ENCODE data around the gene NOP14.

NOP14 gene

DNA sequence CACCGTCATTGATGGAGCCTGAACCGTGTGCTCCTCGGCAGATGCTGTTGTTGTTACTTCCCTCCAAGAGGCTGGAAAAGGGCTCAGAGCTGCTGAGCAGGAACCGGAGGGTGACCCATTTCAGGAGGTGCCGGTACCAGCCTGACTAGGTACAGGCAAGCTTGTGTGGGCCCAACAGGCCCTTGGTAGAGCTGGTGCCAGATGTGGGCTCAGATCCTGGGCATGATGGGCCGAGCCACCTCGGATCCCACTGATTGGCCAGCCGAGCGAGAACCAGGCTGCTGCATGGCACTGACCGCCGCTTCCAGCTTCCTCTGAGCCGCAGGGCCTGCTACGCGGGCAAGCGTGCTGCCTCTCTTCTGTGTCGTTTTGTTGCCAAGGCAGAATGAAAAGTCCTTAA lies 33.7 kb downstream of the NOP14 start:
- H3K4me2 ChIP-seq (ENCODE audit: low read depth, low read length, poor library complexity, severe bottlenecking), result no peak overlapping the region
- H3K27me3 ChIP-seq (ENCODE audit: insufficient read depth, low read length, poor library complexity, severe bottlenecking), result no peaks in the 10 kb centered on the region
- H3K9me3 ChIP-seq (ENCODE audit: insufficient read depth, low read depth, low read length), result no peaks in the 10 kb centered on the region
- no peak for TF ChIP-seq EZH2phosphoT487 (IDR thresholded peaks at IDR 0.05; ENCODE audit: borderline replicate concordance)
- TF ChIP-seq, protein P1, sequence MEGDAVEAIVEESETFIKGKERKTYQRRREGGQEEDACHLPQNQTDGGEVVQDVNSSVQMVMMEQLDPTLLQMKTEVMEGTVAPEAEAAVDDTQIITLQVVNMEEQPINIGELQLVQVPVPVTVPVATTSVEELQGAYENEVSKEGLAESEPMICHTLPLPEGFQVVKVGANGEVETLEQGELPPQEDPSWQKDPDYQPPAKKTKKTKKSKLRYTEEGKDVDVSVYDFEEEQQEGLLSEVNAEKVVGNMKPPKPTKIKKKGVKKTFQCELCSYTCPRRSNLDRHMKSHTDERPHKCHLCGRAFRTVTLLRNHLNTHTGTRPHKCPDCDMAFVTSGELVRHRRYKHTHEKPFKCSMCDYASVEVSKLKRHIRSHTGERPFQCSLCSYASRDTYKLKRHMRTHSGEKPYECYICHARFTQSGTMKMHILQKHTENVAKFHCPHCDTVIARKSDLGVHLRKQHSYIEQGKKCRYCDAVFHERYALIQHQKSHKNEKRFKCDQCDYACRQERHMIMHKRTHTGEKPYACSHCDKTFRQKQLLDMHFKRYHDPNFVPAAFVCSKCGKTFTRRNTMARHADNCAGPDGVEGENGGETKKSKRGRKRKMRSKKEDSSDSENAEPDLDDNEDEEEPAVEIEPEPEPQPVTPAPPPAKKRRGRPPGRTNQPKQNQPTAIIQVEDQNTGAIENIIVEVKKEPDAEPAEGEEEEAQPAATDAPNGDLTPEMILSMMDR (conservative IDR thresholded peaks at IDR 0.05; ENCODE audit: low read length), result no peak
- no peaks in the 10 kb centered on the region for H3F3A ChIP-seq (ENCODE audit: low read depth)
- H4K20me1 ChIP-seq (ENCODE audit: insufficient read depth, low read length, poor library complexity, severe bottlenecking), result no peaks in the 10 kb centered on the region
- no peak overlapping the region for H3K9ac ChIP-seq (ENCODE audit: low read depth, low read length, poor library complexity, severe bottlenecking)
- no peak overlapping the region for H3K4me3 ChIP-seq (ENCODE audit: low read length, poor library complexity, severe bottlenecking)
- H3K79me2 ChIP-seq (ENCODE audit: insufficient read depth, low read length), result peaks cover 15% of the 10 kb centered on the region; the same call in 1 of the 2 replicates
- no peaks in the 10 kb centered on the region for H3K9me2 ChIP-seq (replicated peaks; ENCODE audit: low read depth, low read length)
- H2AFZ ChIP-seq (ENCODE audit: low read length), result no peak overlapping the region
- peaks cover 55% of the 10 kb centered on the region; the same call in 1 of the 2 replicates for H3K36me3 ChIP-seq (ENCODE audit: insufficient read depth, low read length)
- H3K4me1 ChIP-seq (ENCODE audit: insufficient read depth, low read length, poor library complexity, severe bottlenecking), result peaks cover 4% of the 10 kb centered on the region

DNA sequence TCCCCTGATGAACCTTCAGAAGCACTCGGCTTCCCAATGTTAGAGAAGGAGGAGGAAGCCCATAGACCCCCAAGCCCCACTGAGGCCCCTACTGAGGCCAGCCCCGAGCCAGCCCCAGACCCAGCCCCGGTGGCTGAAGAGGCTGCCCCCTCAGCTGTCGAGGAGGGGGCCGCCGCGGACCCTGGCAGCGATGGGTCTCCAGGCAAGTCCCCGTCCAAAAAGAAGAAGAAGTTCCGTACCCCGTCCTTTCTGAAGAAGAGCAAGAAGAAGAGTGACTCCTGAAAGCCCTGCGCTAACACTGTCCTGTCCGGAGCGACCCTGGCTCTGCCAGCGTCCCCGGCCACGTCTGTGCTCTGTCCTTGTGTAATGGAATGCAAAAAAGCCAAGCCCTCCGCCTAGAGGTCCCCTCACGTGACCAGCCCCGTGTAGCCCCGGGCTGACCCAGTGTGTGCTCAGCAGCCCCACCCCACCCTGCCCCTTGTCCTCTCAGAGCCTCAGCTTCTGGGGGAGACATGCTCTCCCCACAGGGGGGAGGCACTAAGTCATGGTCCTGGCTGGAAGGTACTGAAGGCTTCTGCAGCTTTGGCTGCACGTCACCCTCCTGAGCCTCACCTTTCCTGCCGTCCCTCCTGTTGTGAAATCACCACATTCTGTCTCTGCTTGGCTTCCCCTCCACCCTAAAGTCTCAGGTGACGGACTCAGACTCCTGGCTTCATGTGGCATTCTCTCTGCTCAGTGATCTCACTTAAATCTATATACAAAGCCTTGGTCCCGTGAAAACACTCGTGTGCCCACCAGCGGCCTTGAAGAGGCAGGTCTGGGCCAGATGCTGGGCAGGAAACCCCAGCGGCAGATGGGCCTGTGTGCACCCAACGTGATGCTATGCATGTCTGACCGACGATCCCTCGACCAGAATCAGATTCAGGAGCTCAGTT lies 34.7 kb downstream of the NOP14 start:
- Histone ChIP-seq H3K27me3 (ENCODE audit: insufficient read depth, low read length, poor library complexity, severe bottlenecking) (no peaks in the 10 kb centered on the region), H3K79me2 (ENCODE audit: insufficient read depth, low read length) (peaks cover 8% of the 10 kb centered on the region; the same call in 1 of the 2 replicates), H3K4me1 (ENCODE audit: insufficient read depth, low read length, poor library complexity, severe bottlenecking) (peaks cover 4% of the 10 kb centered on the region), H3K36me3 (ENCODE audit: insufficient read depth, low read length) (peaks cover 65% of the 10 kb centered on the region; the same call in 1 of the 2 replicates), H3K9ac (ENCODE audit: low read depth, low read length, poor library complexity, severe bottlenecking) (no peak overlapping the region), H3K4me2 (ENCODE audit: low read depth, low read length, poor library complexity, severe bottlenecking) (no peak overlapping the region), H3K4me3 (ENCODE audit: low read length, poor library complexity, severe bottlenecking) (no peak overlapping the region), H2AFZ (ENCODE audit: low read length) (no peak overlapping the region), H3K9me3 (ENCODE audit: insufficient read depth, low read depth, low read length) (no peaks in the 10 kb centered on the region), H3F3A (ENCODE audit: low read depth) (no peaks in the 10 kb centered on the region), H4K20me1 (ENCODE audit: insufficient read depth, low read length, poor library complexity, severe bottlenecking) (no peaks in the 10 kb centered on the region), H3K9me2 (replicated peaks; ENCODE audit: low read depth, low read length) (no peaks in the 10 kb centered on the region)
- TF ChIP-seq, protein P1 (conservative IDR thresholded peaks at IDR 0.05; ENCODE audit: low read length), result no peak
- TF ChIP-seq EZH2phosphoT487 (IDR thresholded peaks at IDR 0.05; ENCODE audit: borderline replicate concordance), result no peak

DNA sequence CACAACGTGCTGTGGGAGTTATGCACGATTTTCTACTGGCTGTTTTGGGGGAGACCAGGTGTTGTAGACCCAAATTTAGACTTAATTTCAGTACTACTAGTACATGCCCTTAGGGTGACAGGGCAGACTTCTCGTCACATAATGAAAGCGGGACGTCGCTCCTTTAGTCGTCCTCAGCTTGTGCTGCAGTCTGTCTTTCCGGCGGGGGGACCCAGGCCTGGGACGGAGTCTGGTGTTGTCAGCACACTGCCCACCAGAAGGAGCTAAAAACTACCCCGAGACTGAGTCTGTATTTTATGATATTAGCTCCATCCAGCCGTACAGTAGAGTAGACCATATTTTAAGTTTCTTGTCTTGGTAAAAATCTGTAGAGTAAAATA lies 35.5 kb downstream of the NOP14 start:
- Histone ChIP-seq H3K9me3 (ENCODE audit: insufficient read depth, low read depth, low read length) (no peaks in the 10 kb centered on the region), H3K4me1 (ENCODE audit: insufficient read depth, low read length, poor library complexity, severe bottlenecking) (peaks cover 4% of the 10 kb centered on the region), H3F3A (ENCODE audit: low read depth) (no peaks in the 10 kb centered on the region), H3K9ac (ENCODE audit: low read depth, low read length, poor library complexity, severe bottlenecking) (no peak overlapping the region), H3K4me3 (ENCODE audit: low read length, poor library complexity, severe bottlenecking) (no peak overlapping the region), H2AFZ (ENCODE audit: low read length) (no peak overlapping the region), H4K20me1 (ENCODE audit: insufficient read depth, low read length, poor library complexity, severe bottlenecking) (no peaks in the 10 kb centered on the region), H3K4me2 (ENCODE audit: low read depth, low read length, poor library complexity, severe bottlenecking) (no peak overlapping the region), H3K9me2 (replicated peaks; ENCODE audit: low read depth, low read length) (no peaks in the 10 kb centered on the region), H3K27me3 (ENCODE audit: insufficient read depth, low read length, poor library complexity, severe bottlenecking) (no peaks in the 10 kb centered on the region), H3K36me3 (ENCODE audit: insufficient read depth, low read length) (peaks cover 69% of the 10 kb centered on the region; the same call in 1 of the 2 replicates), H3K79me2 (ENCODE audit: insufficient read depth, low read length) (no peaks in the 10 kb centered on the region; the same call in 1 of the 2 replicates)
- TF ChIP-seq, protein P1 (conservative IDR thresholded peaks at IDR 0.05; ENCODE audit: low read length), result no peak
- no peak for TF ChIP-seq EZH2phosphoT487 (IDR thresholded peaks at IDR 0.05; ENCODE audit: borderline replicate concordance)

Measured in Loucy (cell line).